GM18502 (cell line): ENCODE data around the gene FAM47B.

Experiments used
- ATAC-seq: cut with Tn5 transposase; IDR thresholded peaks from one replicate; pipeline ENCODE4 v1.9.1; 2021; ENCODE audit warnings: mild to moderate bottlenecking; ENCODE audit not compliant: unreplicated experiment, poor library complexity

The FAM47B gene

DNA sequence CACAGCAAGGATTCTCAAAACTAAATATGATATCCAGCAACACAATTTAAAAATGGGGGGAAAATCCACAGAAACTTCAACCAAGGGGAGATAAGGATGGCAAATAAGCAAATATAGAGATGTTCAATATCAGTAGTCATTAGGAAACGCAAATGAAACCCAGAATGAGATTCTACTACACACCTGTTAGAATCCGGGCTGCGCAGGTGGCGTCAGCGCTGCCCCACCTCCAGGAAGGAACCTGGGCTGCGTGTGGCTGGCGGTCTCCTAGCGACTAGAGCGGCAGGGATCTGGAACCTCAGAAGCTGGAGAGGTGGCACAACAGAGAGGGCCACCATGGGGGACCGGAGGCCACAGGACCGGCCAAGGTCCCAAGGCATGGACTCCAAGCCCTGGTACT lies at the start of gene FAM47B:
TSS of gene FAM47B (plus strand) at position 301 of the 400 bp plus-strand sequence. CDS start at position 337, 36 bp downstream.
- ATAC-seq, result no peak

DNA sequence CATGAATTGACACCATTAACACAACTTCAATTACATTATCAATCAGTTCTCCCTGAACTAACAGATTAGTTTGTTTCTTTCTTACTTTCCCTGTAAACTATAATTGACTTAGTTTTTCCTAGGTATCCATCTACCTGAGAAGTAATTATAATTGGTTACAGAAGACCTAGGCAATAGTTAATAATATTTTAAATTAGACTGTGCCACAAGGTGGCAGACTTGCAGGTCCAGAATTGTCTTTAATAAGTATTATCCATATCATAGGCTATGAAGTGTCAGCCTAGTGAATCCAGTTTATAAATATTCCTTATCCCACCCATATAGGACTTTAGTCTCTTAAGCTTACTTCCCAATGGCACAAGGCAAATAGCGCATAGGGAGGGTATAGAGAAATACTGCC lies 48.9 kb upstream of the FAM47B start:
- ATAC-seq, result no peak

DNA sequence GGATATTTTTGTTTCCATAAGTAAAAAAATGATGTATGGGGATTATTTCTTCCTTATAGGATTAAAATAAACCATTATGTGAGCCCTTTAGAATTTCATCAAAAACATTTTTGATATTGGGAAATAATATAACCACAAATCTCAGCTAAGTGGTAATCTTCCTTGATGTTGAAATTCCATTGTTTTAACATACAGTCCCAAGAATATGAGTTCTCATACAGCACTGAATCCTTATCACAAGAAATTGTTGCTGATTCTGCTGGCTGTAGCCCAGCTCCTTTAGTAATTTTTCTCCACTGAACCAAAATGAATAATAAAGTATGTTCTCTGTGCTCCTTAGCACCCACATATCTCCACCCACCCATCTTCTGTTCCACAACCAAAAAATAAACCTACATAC lies 41.9 kb upstream of the FAM47B start:
- ATAC-seq, result no peak

DNA sequence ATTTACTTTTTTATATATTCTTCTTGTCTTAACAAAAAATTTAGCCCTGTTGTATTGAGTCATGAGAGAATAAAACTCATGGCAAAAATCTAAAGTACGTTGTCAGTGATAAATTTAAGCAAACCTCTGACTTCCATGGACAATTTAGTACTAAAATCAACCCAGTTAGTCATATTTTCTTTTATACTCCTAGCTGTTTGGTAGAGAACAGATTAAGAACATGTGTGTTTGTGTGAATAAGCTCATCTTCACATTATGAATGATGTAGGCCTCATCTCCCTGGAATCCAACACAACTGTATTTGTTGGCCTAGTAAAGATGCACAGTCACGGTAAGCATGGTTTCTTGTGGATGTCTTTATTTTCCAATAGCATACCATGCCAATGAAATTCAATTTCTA lies 40.8 kb upstream of the FAM47B start:
- ATAC-seq, result no peak

DNA sequence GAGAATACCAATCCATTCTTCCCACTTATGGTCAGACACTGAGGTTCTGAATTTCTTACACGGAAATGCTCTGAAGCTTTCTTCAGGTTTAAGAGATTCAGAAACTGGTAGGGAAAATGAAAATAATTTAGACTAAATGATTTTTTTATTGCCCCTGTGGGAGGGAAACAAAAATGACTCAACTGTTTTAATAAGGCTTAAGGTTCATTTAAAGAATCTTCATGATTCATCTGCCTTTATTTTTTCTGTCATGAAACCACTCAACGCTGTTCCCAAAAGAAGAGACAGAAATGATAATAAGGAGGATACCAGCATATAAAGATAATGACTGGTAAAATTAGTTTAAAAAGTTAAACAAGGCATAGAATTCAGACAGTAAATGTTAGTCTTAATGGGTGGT lies 39.3 kb upstream of the FAM47B start:
- no peak for ATAC-seq

DNA sequence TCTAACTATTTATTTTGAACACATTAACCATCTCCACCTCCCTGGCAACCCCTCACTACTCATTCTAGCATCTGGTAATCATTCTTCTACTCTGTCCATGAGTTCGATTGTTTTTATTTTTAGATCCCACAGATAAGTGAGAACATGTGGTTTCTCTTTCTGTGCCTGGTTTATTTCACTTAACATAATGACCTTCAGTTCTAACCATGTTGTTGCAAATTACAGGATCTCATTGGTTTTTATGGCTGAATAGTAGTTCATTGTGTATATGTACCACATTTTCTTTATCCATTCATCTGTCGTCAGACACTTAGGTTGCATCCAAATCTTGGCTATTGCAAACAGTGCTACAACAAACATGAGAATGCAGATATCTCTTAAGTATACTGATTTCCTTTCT lies 33.4 kb upstream of the FAM47B start:
- no peak for ATAC-seq

DNA sequence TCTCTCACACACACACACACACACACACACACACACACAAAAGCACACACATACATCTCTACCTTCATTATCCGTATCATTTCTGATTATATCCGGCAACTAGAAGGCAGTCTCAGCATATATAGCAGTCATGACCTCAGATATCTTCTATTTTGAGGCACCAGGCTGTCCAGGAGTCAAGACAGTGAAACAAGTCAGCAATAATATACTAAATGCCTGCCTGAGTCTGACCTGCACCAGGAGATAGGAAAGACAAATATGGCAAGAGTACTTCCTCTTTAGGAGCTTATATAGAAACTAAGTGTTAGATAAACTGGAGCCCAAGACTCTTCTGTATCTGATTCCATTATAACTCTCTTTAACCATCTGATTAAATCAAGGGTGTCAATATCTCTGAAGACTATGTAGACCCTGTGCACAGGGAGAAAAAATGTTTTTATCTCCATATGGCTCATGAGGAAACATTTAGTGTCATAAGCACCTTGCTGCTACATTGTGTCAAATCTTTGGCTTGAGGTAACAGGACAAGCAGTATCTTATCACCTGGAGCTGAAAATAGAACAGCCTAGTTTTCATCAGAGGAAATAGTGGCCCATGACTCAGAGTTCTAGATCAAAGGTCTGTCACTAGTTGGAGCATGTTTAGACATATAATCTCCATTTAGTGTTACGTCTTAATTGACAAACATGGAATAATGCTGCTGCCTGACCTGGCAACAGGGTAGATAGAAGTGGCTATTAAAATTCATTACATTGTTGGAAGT lies 27.0 kb upstream of the FAM47B start:
- no peak for ATAC-seq

DNA sequence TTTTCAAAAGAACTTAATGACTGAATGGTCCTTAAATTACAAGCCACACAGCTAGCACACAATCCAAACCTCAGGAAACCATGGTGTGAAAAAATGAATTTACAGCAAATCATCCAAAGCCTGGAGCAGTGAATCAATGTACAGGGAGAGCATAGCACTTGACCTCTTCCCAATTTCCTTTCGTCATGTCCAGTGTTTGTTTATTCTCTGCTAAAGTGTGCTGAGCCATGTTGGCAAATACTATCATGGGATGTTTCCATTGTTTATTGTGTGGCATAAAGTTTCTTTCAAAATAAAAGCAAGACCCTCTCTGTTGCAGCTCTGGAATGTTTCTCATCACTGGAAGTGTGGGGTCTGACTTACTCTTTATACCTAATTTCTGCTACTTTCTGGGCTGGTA lies 25.4 kb upstream of the FAM47B start:
- ATAC-seq, result no peak

DNA sequence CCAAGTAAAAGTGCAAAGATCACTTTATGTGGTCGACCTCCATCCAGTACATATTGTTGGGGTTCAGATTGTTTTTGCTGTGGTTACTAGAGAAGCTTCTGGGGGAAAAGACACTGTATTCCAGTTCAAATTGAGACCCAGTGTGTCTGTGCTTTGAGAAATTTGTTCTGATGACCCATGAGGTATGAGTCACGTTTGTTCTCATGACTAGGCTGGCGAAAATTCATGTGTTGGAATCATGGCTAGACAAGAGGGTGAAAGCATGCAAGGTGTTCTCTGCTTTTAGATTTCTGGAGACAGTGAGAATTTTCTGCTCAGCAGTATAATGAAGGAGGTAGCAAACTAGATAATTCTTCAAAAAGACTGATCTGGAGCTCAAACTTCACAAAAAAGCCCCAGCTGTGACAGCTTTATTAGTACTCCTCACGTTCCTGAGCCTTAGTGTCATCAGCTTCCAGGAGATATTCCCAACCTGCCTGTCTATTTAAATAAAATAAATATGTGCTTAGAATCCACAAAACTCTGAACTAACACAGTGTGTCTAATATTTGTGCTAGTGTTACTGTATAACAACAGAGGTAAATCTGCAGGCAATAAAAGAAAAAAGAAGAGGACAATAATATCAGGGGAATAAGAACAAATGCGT lies 24.4 kb upstream of the FAM47B start:
- no peak for ATAC-seq

DNA sequence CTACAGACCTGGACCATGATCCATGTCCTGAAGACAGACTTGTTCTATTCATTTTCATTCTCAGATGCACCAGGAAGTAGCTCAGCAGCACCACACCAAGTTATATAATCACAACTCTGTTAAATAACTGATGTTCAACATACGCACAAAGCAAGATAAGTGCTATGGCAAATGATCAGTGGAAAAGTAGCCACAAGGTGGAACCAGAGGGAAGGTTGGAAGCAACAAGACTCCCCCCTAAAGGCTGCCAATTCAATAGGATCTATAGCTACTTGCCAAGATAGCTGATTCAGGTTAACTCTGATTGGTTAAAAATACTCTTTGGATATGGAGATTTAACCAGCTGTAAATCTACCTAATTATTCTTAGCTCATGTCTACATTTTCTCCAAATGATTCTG lies 23.7 kb upstream of the FAM47B start:
- no peak for ATAC-seq

DNA sequence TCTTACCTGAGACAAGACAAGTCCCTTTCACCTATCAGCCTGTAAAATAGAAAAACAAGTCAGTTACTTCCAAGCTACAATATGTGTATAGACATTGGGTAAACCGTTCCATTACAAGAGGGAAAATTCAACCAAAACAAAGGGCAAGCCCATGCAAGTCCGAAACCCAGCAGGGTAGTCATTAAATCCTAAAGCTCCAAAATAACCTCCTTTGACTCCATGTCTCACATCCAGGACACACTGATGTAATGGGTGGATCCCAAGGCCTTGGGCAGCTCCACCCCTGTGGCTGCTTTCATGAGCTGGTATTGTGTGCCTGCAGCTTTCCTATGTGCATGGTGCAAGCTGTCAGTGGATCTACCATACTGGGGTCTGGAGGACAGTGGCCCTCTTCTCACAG lies 14.7 kb upstream of the FAM47B start:
- ATAC-seq, result no peak

DNA sequence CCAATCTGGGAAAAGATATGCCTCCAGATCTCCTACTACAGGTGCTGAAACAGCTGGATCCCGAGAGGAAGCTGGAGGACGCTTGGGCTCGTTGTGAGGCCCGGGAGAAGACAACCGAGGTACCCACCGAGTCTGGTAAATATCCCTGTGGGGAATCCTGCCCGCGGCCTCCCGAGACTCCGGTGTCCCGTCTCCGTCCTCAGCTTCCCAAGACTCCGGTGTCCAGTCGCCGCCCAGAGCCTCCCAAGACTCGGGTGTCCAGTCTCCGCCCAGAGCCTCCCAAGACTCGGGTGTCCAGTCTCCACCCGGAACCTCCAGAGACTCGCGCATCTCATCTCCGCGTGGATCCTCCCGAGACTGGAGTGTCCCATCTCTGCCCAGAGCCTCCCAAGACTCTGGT lies 639 bp downstream of the FAM47B start:
- no peak for ATAC-seq

DNA sequence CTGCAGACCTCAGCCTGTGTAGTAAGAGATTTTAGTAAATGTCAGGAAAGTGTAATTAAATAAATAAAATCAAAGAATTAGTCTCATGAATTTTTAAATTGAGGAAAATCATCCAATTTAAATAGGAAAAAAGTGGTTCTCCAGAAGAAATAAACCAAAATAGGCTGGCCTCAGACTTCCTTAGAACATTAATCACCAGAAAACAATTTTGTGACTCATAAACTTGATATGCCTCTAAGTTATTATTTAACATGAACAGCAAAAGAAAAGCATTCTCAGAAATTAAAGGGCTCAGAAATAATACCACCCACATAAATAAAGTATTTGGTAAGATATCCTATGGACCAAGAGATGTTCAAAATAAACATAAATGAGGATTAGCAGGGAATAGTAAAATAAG lies 14.3 kb downstream of the FAM47B start:
- ATAC-seq, result no peak

DNA sequence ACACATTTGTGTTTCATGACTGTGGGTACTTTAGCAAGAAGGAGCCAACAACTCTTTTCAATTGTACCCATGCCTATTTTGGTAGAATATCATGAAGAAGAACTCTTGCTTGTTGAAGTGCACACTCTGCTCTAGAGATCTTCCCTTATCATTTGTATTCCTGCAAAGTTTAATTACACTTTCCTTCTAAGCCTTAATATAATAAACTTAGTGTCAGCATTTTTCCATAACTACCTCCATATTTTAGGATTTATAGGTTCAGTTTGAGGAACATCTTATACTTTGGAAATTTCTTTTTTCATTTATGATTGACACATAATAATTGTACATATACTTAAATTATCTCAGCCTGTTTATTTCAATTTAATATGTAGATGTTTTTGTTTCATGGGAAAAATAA lies 19.1 kb downstream of the FAM47B start:
- ATAC-seq, result no peak

DNA sequence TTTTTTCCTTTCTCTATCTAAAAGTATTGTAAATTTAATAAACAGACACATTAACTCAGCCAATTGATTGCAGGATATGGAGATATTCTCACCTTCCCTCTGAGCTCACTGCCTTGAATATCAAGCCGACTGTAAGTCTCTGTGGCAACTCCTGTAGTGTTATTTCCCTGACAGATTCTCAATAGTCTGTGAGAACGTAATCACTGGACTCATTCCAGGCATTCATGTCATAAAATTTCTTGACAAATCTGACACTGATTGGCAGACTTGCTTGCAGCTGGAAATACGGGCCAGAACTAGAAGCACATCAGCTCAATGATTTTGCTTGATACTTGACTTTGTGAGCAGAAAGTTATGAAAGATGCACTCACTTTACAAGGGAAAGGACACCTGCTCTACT lies 29.6 kb downstream of the FAM47B start:
- no peak for ATAC-seq

DNA sequence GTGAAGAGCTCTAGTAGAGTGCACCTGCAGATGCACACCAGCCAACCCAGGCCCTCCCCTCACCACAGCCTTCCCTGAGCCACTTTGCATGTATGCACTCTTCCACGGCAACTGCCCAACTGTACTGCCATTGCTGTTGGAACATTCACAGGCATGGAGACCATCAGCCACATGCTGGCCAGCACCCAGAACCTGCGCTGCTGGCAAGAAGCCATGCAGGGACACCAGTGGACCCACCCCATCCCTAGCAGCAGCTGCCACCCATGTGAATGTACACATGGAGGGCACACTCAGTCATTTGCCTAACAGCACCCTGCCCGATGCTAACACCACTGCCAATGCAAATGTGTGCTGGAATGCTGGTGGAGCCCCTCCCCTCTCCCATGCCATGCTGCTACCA lies 35.6 kb downstream of the FAM47B start:
- ATAC-seq, result no peak

DNA sequence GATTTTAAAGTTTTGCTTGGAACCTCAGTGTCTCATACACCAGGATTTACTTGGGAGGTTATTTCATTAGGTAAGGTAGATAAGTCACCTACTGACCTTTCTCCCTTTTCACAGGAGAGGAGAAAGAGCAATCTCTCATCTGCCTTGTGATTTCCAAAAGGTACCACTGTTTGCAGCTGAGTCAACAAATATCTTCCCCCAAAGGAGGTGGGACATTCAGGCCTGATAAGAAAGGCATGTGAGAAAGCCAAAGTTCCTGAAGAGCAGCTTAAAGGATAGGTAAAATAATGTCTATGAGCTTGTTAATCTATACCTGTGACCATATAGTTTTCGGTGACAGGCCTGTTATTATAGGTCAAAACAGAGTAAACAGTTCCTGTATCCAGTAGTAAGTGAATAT lies 45.0 kb downstream of the FAM47B start:
- ATAC-seq, result no peak
